ENCODE results near the gene CFAP65.
A peak's percentile ranks its signal among the peaks of the same experiment; 100 is the strongest.

Gene CFAP65

DNA sequence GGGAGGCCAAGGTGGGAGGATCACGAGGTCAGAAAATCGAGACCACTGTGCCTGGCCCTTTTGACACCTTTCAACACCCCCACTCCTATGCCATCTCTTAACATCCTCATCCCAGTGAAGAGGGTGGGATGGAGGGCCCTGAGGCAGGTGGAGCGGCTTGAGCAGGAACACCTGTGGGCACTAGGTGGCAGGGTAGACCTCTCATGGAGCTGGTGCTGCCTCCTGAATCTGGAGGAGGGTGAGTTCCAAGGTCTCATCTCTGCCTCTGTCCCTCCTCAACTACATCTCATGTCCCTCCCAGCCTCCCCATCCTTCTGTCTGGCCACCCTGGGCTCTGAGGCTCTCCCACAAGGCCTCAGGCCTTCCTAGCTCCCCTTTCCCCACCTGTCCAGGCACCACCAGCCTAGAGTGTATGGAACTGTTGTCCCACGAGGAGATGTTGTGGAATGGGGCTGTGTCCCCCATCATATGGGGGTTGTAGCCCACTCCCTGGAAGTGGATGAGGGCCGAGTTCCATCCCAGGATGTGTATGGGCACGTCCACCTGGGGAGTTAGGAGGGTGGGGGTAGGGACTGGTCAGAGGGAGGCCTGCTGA lies 31.1 kb downstream of the CFAP65 start:
- DNase-seq: peak; percentile 89

DNA sequence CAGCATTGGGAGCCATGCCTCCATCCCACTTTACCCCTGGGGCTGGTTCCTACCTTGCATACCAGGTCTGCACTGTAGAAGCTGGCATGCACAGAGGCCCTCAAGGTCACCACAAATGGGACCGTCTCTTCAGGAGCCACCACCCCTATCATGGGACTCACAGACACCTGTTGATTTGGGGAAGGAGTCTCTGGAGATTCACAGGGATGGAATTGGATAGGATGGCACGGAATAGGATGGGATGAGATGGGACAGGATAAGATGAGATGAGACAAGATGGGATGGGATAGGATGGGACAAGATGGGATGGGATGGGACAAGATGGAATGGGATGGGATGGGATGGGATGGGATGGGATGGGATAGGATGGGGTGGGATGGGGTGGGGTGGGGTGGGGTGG lies 32.0 kb downstream of the CFAP65 start:
- DNase-seq: no peak

DNA sequence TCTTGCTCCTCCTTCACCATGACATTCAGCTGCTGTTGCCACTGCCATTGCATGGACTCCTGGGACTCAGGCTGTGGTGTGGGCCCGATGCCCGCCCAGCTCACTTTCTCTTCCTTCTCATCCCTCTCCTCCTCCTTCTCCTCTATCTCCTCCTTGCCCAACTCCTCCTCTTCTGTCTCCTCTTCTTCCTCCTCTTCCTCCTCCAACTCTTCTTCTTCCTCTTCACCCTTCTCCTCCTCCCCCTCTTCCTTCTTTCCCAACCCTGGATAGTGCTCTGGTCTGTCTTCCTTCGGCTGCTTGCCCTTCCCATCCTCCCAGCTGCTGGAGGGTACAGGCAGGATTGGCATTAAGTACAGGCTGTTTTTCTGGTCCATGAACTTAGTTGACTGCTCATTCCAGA lies 37.3 kb downstream of the CFAP65 start:
- DNase-seq: no peak

DNA sequence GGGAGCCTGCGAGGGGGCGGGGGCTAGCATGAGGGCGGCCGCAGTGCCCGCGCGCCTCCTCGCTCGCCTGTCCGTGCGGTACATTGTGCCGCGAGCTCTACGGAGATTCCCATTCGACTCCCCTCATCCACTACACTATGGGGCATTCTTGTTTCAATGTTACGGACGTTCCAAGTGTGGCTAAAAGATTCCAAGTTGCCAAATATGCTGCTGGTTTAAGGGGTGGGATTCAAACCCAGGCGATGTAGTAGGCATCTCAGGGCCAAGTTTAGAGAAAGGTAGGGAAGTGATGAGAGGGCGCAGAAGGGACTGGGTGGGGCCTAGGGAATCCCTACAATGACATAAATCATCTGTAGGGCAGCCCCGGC lies 38.1 kb downstream of the CFAP65 start:
- DNase-seq: no peak

DNA sequence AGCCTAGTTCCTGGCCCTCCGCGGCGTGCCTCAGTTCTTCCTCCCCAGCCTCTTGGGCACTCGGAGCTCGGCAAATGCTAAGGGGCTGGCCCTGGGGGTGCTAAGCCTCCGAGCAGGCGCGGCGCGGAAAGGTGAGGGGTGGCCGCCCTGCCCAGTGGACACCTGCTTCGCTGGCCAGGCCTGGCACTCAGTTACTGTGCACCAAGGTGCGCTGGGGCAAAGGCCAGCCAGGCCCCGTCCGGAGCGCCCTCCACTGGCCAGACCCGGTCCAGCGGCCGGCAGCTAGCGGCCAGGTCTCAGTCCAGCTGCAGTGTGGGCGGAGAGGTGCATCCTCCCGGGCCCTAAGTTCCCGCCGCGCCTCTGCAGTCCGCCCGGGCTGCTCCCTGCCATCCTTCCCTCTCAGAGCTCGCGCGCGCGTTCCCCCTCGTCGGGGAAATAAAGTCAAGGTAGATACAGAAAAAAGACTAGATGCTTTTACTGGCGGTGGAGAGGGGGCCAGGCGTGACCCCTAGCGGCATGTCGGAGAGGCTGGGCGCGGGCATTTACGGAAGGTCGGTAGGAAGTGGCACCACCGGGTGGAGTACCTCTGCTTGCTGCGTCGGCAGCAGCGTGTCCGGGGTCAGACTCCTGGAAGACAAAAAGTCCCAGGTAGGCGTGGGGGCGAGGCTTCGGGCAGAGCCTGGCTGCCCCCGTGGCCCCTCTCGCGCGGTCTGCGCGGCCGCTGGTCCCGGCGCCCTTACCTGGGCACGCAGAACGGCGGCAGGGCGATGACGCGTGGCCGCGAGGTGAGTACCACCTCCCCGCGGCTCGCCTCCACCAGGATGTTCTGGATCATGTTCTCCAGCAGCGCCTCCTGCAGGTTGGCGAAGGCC lies 38.7 kb downstream of the CFAP65 start:
- peak; percentile 99 for DNase-seq

DNA sequence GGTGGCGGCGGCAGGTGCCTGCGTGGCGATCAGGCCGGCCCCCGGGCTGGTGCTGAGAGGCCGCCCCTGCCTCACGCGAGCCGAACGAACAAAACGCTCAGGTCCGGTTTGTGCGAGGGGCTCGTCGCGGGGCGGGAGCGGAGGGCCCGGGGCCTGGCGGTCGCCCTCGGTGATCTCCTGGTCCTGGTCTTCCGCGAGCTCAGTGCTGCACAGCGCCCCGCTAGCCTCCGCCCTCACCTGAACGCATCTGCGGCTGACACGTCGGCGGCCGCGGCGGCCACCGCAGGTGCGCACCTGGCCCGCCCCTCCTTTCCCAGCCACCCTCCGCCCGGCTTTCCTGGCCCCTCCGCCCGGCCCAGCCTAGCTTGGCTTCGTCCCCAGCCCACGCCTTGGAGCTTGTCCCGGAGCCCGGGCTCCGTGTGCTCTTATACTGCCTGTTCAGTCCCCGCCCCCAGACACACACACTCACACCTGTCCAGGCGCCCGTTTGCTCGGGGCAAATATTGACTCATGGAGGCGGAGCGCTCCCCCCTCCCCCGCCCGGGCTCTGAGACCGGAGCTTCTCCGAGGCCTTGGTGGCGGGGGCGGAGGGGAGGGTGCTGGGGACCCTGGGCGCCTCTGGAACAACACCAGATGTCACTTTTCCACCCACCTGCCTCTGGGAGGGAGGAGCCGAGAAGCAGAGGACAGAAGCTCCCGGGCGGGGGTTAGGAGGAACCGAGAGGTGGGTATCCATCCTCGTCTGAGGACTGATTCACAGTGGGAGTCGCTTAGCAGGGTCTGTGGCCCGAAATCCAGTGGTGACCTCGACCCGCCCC lies 39.5 kb downstream of the CFAP65 start:
- DNase-seq: peak; percentile 45

DNA sequence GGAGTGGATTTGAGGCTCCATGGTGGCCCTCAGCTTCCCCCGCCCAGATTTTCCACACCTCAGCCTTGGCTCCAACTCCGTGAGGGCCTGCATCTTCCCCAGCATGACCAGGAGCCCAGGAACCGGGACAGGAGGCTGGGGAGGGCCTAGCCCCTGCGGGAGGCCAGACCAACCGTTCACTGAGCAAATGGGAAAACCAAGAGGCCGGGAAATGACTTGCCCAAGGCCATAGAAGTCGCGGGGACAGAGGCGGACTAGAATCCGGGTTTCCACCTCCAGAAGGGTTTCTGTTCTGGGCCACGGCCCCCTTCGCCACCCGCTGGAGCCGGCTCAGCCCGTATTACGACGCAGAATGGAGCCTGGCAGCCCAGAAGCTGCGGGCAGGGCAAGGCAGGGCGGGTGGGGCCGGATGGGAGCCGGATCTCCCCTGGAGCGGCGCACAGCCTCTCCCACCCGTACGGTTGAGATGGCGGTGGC lies 40.2 kb downstream of the CFAP65 start:
- peak; percentile 23 for DNase-seq

DNA sequence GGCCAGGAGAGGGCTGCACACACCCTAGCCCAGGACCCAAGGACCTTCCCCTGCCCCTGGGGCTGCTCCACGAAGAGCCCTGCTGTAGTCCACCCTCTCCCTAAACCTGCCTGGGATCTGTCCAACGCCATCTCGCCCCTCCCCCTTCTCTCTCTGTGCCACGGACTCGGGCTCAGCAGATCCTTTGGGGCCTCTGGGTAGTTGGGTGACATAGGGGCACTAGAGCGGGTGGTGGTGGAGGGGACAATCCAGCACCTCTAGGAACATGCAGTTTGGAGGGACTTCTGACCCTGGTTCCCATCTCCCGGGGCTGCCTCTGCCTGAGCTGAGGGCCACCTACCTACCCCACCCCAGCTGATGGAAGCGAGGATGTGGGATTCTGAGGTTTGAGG lies 40.8 kb downstream of the CFAP65 start:
- DNase-seq: peak; percentile 32

DNA sequence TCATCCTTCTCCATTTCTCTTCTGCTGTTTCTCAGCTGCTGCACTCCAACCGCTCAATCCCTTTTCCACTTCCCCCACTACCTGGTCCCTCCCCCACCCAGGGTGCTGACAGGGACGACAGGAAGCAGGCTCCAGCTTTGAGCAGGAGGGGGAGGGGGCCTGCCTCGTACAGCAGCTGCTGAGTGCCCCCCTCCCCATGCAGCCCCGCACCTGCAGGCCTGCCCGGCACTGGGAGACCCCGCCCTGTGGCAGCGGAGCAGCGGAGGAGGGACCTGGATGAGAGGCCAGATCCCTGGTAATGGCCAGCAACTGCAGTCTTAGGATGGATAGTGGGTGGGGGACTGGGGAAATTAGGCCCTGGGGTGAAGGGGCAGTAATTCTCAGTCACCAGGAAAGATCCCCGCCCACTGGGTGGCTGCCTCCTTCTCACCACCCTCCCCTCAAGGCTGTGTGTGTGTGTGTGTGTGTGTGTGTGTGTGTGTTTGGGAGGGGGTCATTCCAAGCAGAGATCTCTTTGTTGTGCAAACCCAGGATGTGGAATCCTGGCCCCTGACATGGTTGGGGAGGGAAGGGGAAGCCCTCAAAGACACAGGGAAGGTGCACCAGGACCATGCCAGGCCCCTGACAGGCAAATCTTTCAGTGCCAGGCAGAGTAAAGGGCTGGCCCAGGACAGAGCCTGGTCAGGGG lies 41.3 kb downstream of the CFAP65 start:
- peak; percentile 39 for DNase-seq

DNA sequence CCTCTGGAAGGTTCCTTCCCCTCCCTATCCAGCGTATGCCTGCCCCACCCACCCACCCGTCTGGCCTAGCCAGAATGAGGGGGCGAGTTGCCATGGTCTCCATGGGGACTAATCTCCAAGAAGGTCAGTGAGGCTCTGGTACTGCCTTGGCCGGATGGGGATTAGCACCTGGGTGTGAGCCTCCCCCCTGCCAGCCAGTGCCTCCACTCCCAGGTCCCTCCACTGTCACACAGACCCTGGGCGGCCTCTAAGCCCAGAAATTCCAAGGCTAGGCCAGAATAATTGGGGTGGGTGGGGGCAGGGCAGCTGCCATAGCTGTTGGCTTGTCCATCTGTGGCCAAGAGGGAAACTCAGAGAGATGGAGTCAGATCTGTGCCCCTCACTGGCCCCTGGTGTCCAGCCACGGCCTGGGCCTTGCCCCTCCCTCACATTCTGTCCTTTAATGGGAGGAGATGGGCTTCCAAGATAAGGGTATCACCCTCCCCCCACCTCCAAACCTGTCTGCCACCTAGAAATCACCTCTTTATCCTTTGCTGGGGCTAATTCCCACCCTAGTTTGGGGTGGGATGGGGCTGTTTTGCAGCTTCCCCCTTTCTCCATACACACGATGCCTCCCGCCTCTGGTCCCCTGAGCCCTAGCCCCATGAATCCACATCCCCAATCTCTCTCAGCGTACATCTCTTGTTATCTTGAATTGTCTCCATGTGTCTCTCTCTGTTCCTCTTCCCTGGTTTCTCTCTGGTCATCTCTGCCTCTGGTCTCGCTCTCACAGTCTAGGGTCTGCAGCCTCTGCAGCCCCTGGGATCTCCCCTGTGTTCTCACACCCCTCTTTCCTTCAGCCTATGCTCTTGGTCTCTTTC lies 42.1 kb downstream of the CFAP65 start:
- peak; percentile 32 for DNase-seq

DNA sequence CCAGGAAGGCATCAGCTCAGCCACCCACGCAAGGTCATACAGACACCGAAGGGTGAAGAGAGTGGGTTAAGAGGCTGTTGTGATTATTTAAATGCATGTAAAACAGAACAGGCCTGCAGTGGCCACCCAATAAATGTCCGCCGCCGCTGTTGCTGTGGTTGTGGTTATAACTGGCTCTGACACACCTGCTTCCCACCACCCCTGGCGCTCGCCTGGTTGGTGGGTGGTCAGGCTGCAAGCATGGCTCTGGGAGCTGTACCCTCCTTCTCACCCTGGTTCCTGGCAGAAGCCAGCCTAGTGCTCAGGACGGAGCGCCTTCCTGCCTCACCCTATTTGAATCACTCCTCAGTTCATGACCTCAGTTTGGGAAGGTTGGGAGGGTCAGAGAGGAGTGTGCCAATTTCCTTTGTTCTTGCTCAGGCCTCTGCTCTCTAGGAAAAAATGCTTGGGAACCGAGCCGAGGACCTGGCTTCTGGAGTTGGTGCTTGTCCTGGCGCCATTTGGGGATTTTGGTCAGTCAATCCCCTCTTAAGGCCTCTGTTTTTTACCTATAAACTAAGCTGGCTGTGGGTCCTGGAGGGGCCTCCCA lies 42.8 kb downstream of the CFAP65 start:
- DNase-seq: peak; percentile 28

DNA sequence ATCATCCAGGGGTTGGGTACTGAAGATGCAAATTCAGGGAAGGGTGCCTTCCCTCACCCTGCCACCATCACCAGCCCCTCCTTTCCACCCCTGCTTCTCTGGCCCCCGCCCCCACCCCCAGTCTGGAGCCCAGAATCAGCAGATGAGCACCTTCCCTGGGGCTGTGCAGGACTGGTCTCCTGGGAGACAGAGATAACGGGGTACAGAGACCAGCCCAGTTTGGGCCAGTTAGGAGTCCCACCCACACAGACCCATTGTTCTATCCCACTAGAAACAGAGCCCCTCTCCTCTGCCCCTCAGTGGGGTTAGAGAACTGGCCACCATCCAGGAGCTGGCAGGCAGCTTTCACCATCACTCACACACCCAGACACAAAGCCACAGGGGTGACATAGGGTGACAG lies 43.6 kb downstream of the CFAP65 start:
- DNase-seq: no peak

DNA sequence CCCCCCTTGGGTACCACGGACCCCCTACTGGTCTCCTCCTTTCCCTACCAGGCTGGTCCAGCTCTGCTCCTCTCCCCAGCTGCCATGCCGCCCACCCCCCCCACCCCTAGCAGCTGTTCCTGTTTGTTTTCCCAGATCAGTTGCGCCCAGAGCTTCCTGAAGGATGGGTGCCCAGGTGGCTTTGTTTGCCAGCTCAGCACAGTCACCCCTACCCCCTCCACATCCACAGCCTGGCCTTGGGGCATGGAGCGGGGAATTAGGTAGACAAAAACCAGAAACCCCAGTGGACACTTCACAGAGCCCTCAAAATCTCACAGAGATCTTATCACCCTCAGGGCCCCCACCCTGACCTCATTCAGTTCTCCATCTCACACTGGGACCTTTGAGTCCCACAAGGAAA lies 44.4 kb downstream of the CFAP65 start:
- DNase-seq: peak; percentile 47

DNA sequence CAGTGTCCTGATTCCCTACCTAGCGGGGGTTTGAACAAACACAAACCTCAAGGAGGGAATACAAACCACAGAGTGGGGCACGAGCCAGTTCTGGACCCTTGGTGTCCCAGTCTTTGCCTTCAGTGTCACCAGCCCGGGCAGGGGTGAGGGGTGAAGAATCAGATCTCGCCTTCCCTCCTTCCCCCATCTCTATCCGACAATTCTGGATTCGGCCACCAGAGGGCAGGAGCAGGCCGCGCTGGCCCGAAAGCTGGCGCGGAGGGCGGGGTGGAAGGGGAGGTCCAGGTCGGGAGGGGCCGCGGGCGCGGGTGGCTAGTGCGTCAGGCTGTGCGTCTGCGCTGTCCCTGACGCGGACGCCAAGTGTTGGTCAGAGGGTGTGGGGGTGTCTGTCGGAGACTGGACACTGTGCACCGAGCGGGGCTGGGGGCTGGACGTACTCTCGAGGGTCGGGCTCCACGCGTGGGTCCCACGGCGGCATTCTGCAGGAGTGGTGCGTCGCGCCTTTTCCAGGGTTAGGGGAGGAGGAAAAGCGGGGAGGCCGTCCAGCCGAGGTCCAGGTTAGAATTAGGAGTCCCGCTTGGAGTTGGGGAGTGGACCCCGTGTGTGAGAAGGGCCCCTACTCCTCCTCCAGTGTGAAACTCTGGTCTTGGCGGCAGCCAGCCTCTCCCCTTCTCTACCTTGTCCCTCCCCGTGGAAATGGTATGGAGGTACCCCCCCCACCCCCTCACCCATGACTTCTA lies 45.2 kb downstream of the CFAP65 start:
- DNase-seq: peak; percentile 100

DNA sequence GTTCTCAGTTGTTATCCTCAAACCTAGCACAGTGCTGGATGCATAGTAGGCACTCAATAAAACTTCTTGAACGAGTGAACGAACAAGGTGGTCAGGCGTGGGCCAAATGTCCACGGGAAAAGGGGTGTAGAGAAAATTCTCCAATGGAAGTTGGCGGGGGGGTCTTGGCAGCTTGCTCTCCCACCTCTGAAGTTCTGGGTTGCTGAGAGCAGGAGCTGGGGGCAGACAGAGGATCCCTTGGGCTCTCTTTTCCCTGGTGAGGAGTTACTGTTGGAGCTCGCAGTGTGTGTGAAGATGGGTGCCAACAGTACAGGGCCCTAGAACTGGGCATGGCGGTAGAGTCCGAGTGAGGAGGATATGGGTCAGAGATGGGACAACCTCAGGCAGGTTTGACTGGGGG lies 45.8 kb downstream of the CFAP65 start:
- DNase-seq: no peak

DNA sequence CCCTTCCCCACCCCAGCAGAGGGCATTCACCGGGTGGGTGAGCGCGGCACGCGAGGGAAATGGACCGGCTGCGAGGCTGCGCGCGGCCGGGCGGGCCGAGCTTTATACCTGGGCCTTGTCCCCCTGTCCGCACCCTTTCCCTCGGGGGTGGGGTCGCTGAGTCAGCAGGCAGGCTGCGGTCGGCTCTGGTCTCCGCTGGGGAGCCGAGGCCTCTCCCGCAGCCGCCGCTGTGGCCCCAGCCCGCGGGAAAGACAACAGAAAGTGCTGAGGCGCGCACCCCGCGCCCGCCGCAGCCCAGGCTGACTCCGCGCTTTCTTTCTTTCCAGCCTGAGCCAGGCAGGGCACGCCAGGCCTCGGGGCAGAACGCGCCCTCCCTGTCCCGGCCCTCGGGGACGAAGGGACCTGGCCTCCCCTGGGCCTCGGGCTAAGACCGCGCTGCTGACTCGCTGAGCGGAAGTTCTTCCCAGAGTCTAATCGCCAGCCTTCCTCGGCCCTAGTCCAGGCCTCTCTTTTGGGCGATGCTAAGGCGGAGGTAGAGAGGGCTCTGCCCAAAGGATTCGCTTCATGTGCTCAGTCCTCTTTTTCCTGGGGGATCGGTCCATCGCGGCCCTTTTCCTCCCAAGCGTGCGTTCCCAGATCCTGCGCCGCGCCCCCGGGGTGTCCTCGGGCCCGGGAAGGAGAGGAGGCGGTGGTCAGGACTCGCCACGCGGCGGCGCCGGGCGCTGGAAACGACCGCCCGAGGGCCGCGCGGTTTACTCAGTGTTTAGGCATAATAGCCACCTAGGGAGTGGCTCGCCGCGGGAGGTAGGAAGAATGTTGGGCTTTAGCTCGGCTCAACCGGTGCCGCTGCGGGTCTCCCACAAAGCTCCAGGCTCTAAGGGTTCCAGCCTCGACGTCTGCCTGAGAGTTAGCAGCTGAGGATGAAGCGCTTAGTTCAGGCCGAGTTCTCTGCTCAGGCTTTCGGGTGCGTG lies 47.7 kb downstream of the CFAP65 start, which contains the start of gene CRYBA2:
CRYBA2 (minus strand) TSS at position 78 of the 971 bp plus-strand sequence. CDS start 246 bp downstream, outside the sequence.
- DNase-seq: no peak

DNA sequence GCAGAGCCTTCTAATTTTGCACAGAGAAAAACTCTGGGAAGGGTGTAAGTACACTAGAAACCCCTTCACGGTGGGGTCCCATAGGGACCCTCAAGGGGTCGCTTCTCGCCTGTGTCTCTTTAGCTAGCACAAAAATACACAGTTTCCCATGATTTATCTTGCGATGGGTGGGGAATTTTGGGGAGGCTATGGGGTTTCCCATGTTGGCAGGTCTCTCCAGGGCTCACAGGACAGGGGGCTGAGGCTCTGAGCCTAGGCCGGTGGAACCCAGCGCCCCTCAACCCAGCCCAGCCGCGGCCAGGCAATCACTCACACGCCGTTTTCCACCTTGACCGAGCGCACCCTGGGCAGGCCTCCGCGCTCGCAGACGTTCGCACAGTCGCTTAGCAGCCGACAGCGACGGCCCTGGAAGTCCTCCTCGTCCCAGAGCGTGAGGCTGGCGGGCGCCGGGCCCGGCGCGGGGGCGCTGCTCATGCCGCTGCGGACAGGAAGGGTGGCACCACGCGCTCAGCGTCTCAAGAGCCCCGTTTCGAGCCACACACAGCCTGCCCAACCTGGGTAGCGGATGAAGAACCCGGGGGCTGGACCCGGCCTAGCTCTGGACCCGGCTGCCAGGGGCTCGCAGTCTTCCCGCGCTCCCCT lies 48.5 kb downstream of the CFAP65 start:
- DNase-seq: no peak

DNA sequence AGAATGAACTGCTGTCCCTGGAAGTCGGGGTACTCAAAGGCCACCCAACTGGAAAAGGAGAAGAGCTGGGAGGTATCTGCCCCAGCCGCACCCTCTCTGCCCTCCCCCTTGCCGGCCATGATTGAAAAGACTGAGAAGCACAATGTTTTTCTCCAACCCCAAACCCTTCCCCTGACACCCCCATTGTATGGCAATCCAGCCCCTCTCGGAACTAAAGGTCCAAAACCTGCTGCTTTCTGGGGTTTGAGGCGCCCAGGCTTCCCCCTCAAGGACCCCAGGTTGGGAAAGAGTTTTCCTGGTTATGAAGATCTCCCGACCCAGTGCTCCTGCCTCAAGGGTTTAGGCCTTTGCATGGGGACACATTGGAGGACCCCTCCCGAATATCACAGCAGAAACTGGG lies 49.1 kb downstream of the CFAP65 start:
- no peak for DNase-seq

DNA sequence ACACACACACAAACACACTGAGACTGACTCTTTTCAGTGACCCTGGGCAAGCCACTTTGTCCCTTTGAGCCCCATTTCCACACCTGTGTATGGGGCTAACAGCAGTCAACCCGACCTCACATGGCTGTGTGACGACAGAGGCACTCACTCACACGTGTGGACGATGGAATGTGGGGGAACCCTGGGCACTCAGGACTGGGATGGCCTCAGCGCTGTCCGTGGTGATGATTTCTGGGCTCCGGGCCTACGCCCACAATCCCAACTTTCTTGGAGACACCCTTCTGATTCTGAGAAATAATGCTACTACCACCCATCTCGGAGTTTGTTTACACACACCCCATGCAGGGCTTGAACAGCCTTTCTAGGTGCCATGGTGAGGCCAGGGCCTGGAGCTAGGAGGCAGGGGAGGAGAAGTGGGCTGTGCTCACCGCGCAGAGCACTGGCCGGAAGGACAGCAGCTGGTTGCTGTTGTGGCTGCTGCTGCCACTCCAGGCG lies 49.6 kb downstream of the CFAP65 start:
- peak; percentile 58 for DNase-seq

Data from 8988T (cell line).